Peyer's patch (tissue), 4 donors: ENCODE measurements around the gene KNSTRN. TPM values are rescaled to one million over a fixed set of nuclear protein-coding genes. Genes with fewer than 3 reads are reported as not detected.

ENCODE experiments used
- DNase-seq, 3 donors: peaks; one replicate each; pipeline ENCODE4 v3.0.0-alpha.2; 2017 to 2019
- H3K27ac ChIP-seq, 4 donors: fragments of 200-600 bp; sonication (generic); one replicate each; pipeline ENCODE4 v1.5.1; 2016 to 2019
- H3K27me3 ChIP-seq, 2 donors: fragments of 200-600 bp; sonication (generic); one replicate each; pipeline ENCODE4 v1.5.1; 2019
- H3K36me3 ChIP-seq, 3 donors: fragments of 200-600 bp; sonication (generic); one replicate each; pipeline ENCODE4 v1.5.1; 2016 to 2019
- H3K4me1 ChIP-seq, 4 donors: fragments of 200-600 bp; sonication (generic); one replicate each; pipeline ENCODE4 v1.5.1; 2016 to 2019
- H3K4me3 ChIP-seq, 4 donors: fragments of 200-600 bp; sonication (generic); 1 replicate in 3 of 4; 2 replicates in 1 of 4; pipeline ENCODE4 v1.5.1; 2016 to 2019; ENCODE audit warnings: mild to moderate bottlenecking in 1 of 4
- H3K9me3 ChIP-seq, 4 donors: fragments of 200-600 bp; sonication (generic); one replicate each; pipeline ENCODE4 v1.5.1; 2016 to 2019; ENCODE audit warnings: mild to moderate bottlenecking in 1 of 4
- POLR2A ChIP-seq, 2 donors: fragments of 450-650 bp; IDR thresholded peaks; one replicate each; pipeline ENCODE4 v1.5.1; 2017; ENCODE audit warnings: antibody characterized with exemption in 2 of 2, mild to moderate bottlenecking in 2 of 2, moderate library complexity in 2 of 2
- total RNA-seq, 4 donors: library from RNA; depleted of rRNA; stranded (reverse); fragments of >200 nt; gene quantifications; one replicate each; pipeline ENCODE4 v1.1.0, GENCODE V29; 2016
- TF ChIP-seq, protein P1 (sequence below), 6 experiments: fragments of 450-650 bp in 4 of 6; fragments of 200-600 bp in 2 of 6; sonication (generic) in 1 of 6; IDR thresholded peaks; one replicate each; pipeline ENCODE4 v1.5.1; 2017 to 2019; ENCODE audit warnings: antibody characterized with exemption in 6 of 6, mild to moderate bottlenecking in 3 of 6, moderate library complexity in 1 of 6

Gene KNSTRN
- total RNA-seq, 4 donors from 2014 or later: 4.7 to 63.5 (median 6.5) TPM

- no peaks in the 10 kb centered on the region for H3K9me3 ChIP-seq
- H3K4me3 ChIP-seq: peak overlapping the region; percentile 87 to 99 (median 96)
- TF ChIP-seq, protein P1, sequence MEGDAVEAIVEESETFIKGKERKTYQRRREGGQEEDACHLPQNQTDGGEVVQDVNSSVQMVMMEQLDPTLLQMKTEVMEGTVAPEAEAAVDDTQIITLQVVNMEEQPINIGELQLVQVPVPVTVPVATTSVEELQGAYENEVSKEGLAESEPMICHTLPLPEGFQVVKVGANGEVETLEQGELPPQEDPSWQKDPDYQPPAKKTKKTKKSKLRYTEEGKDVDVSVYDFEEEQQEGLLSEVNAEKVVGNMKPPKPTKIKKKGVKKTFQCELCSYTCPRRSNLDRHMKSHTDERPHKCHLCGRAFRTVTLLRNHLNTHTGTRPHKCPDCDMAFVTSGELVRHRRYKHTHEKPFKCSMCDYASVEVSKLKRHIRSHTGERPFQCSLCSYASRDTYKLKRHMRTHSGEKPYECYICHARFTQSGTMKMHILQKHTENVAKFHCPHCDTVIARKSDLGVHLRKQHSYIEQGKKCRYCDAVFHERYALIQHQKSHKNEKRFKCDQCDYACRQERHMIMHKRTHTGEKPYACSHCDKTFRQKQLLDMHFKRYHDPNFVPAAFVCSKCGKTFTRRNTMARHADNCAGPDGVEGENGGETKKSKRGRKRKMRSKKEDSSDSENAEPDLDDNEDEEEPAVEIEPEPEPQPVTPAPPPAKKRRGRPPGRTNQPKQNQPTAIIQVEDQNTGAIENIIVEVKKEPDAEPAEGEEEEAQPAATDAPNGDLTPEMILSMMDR (IDR thresholded peaks at IDR 0.05): no peak
- no peak for TF ChIP-seq POLR2A (IDR thresholded peaks at IDR 0.05)
- peaks cover 0 to 8% of the 10 kb centered on the region in 2 donors for H3K27me3 ChIP-seq
- peak overlapping the region in 1 of 4 donors; percentile 81 for H3K27ac ChIP-seq
- no peaks in the 10 kb centered on the region for H3K36me3 ChIP-seq
- H3K4me1 ChIP-seq: peaks cover 7 to 53% (median 23%) of the 10 kb centered on the region in 4 donors
- peak in 1 of 3 donors; percentile 65 for DNase-seq
Observed at GRCh38 chr15:40439461-40439959, 57.0 kb downstream of the KNSTRN start.

- peaks cover 7 to 59% (median 23%) of the 10 kb centered on the region in 4 donors for H3K4me1 ChIP-seq
- peaks cover 0 to 8% of the 10 kb centered on the region in 2 donors for H3K27me3 ChIP-seq
- H3K36me3 ChIP-seq: no peaks in the 10 kb centered on the region
- H3K4me3 ChIP-seq: peak overlapping the region; percentile 87 to 99 (median 96)
- peak in 2 of 3 donors; percentile 34 to 65 for DNase-seq
- peak overlapping the region in 2 of 4 donors; percentile 81 to 92 for H3K27ac ChIP-seq
- no peaks in the 10 kb centered on the region for H3K9me3 ChIP-seq
- TF ChIP-seq POLR2A (IDR thresholded peaks at IDR 0.05): no peak
- TF ChIP-seq, protein P1 (IDR thresholded peaks at IDR 0.05): no peak
Observed at GRCh38 chr15:40439960-40440742, 57.6 kb downstream of the KNSTRN start.

- peak; percentile 95 to 98 (median 98) for DNase-seq
- Histone ChIP-seq H3K27ac (peak within 1 kb of the TSS; percentile 65 to 92 (median 78)), H3K36me3 (no peaks in the 10 kb centered on the region), H3K9me3 (no peaks in the 10 kb centered on the region), H3K27me3 (peaks cover 0 to 8% of the 10 kb centered on the region in 2 donors), H3K4me1 (peaks cover 10 to 63% (median 20%) of the 10 kb centered on the region in 4 donors), H3K4me3 (peak within 1 kb of the TSS; percentile 87 to 99 (median 96))
- TF ChIP-seq, protein P1 (IDR thresholded peaks at IDR 0.05): peak in 3 of 6 experiments; percentile 4 to 11 (median 8)
- peak in 1 of 2 donors; percentile 41 for TF ChIP-seq POLR2A (IDR thresholded peaks at IDR 0.05)
Observed at GRCh38 chr15:40440743-40441564, 58.4 kb downstream of the KNSTRN start, which contains the start of gene BAHD1. Gene BAHD1, plus strand, starts transcription at chr15:40440953. Its CDS starts 17,512 bp downstream, at chr15:40458465.

DNA sequence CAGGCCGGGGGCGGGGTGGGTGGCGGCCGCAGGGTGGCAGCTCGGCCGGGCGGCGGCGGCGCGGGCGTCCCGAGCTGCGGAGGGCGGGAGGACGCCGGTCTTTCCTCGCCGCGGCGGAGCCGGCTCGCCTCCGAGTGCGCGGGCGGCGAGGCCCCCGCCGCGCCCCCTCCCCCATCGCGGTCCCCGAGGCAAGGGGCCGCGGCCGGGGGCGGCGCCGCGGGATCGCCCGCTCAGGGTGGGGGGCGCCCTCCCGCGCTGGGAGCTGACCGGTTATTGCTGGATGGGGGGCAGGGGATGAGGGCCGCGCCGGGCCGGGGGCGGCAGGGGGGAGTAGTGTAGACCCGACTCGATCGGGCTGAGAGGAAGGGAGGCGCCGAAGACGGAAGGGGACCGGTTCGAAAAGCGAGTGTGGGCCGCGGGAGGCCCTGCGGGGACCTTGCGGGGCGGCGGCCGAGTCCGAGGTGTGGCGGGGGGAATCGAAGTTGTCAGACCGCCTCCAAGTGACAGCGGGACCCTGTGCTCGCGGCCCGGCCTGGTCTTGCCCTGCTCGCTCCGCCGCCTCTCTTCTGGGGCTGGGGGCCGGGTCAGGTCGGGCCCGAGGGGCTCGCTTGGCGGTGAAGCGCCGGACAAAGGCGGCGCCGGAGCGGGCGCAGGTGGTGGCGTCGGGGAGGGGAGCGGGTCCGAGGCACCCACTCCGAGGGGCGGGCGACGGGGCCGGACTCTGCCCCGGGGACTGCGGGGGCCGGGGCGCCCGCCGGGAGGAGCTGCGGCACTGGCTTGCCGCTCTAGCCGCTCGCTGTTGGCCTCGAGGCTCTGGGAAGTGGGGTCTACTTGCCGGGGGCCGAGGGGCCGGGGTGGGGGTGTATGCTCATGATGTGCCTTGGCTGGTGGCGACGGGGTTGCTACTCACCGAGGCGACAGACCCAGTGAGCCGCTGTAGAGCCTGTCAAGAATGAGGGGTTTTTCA lies 59.3 kb downstream of the KNSTRN start:
- Histone ChIP-seq H3K27me3 (peaks cover 0 to 4% of the 10 kb centered on the region in 2 donors), H3K9me3 (no peaks in the 10 kb centered on the region), H3K36me3 (no peaks in the 10 kb centered on the region), H3K4me1 (peaks cover 8 to 59% (median 14%) of the 10 kb centered on the region in 4 donors), H3K27ac (peak overlapping the region in 3 of 4 donors; percentile 8 to 92 (median 81)), H3K4me3 (peak overlapping the region; percentile 87 to 99 (median 96))
- peak in 2 of 3 donors; percentile 18 to 68 for DNase-seq
- TF ChIP-seq POLR2A (IDR thresholded peaks at IDR 0.05): no peak
- TF ChIP-seq, protein P1 (IDR thresholded peaks at IDR 0.05): peak in 2 of 6 experiments; percentile 11 to 31
